K562 (cell line): ENCODE data around the gene OR1J1. TPM values are rescaled to one million over a fixed set of nuclear protein-coding genes. Genes with fewer than 3 reads are reported as not detected.

Experiments
- ATAC-seq: fragments of 200-7000 bp; cut with Tn5 transposase; 3 replicates; pipeline ENCODE4 v1.9.1; 2020; ENCODE audit warnings: moderate library complexity
- BruUV-seq: library from RNA; stranded (reverse); fragments of 400-500 nt; replicated peaks from 2 replicates; lab custom pipeline; 2021; lab: Mats Ljungman, UMichigan
- CTCF ChIA-PET: fragments of 300-600 bp; formaldehyde crosslinking; extraction: SDS; loops from one replicate; lab custom pipeline; 2021; ENCODE audit warnings: low intra/inter-chr PET ratio; lab: Yijun Ruan, JAX
- POLR2A ChIA-PET: fragments of 300-600, 350-650 bp; sonication (Branson Sonifier 250); formaldehyde crosslinking; extraction: SDS; loops from one replicate; lab custom pipeline; 2021; ENCODE audit warnings: antibody characterized with exemption, inconsistent platforms; lab: Yijun Ruan, JAX
- DNase-seq, 4 experiments: peaks; one replicate each; pipeline versions ENCODE4 v3.0.0 to v3.0.0-alpha.2; 2011 to 2018; ENCODE audit warnings: low spot score in 3 of 4, mixed read lengths in 3 of 4; ENCODE audit errors: extremely low read depth in 1 of 4
- FAIRE-seq: peaks from 2 replicates; lab custom pipeline; 2011; peaks lifted over from hg19 to GRCh38; lab: Jason Lieb, UNC
- H2AFZ ChIP-seq: 2 replicates; pipeline ENCODE4 v1.6.0; 2011; ENCODE audit warnings: low read depth, low read length, control low read depth, inconsistent platforms
- H3K27ac ChIP-seq: fragments of 200-600 bp; 3 replicates; pipeline ENCODE4 v1.8.0; 2011; ENCODE audit warnings: low read depth, mild to moderate bottlenecking, control low read depth, inconsistent platforms, low read length, moderate library complexity, mixed read lengths; ENCODE audit errors: extremely low read depth
- H3K27me3 ChIP-seq, 2 experiments: fragments of 300-600 bp in 1 of 2; 2 replicates in 1 of 2; 3 replicates in 1 of 2; pipeline versions ENCODE4 v1.6.0 to v1.8.0; 2011; ENCODE audit warnings: inconsistent platforms in 2 of 2, low read length in 2 of 2, mild to moderate bottlenecking in 1 of 2, mixed read lengths in 1 of 2, moderate library complexity in 1 of 2; ENCODE audit not compliant: control insufficient read depth in 2 of 2, insufficient read depth in 2 of 2
- H3K36me3 ChIP-seq: fragments of 300-600 bp; 3 replicates; pipeline ENCODE4 v1.8.0; 2011; ENCODE audit warnings: mild to moderate bottlenecking, low read length, inconsistent platforms; ENCODE audit not compliant: control insufficient read depth, insufficient read depth
- H3K4me1 ChIP-seq, 2 experiments: fragments of 200-600 bp in 1 of 2; replicated peaks in 1 of 2; 2 replicates in 1 of 2; 3 replicates in 1 of 2; pipeline versions ENCODE4 v1.5.1 to v1.8.0; 2011; ENCODE audit warnings: inconsistent platforms in 2 of 2, low read length in 2 of 2, mild to moderate bottlenecking in 1 of 2, mixed read lengths in 1 of 2, moderate library complexity in 1 of 2; ENCODE audit not compliant: control insufficient read depth in 2 of 2, insufficient read depth in 2 of 2
- H3K4me2 ChIP-seq: 2 replicates; pipeline ENCODE4 v1.6.1; 2011; ENCODE audit warnings: low read length, control low read depth, inconsistent platforms, mixed read lengths; ENCODE audit not compliant: insufficient read depth
- H3K4me3 ChIP-seq: fragments of 200-600 bp; sonication (generic), shearing (Covaris generic); 2 replicates; pipeline ENCODE4 v1.5.1; 2016; ENCODE audit warnings: control low read depth, inconsistent platforms
- H3K79me2 ChIP-seq: fragments of 200-600 bp; 3 replicates; pipeline ENCODE4 v1.8.0; 2011; ENCODE audit warnings: low read length, inconsistent platforms; ENCODE audit not compliant: control insufficient read depth, insufficient read depth
- H3K9ac ChIP-seq, 2 experiments: 2 replicates each; pipeline versions ENCODE4 v1.6.0 to v1.6.1; 2011; ENCODE audit warnings: low read depth in 2 of 2, low read length in 2 of 2, control low read depth in 1 of 2, inconsistent platforms in 1 of 2, mild to moderate bottlenecking in 1 of 2, mixed read lengths in 1 of 2; ENCODE audit not compliant: insufficient read depth in 1 of 2
- H3K9me1 ChIP-seq: one replicate; pipeline ENCODE4 v1.6.0; 2011; ENCODE audit warnings: inconsistent platforms, mild to moderate bottlenecking, low read length, moderate library complexity; ENCODE audit not compliant: control insufficient read depth, insufficient read depth
- H3K9me3 ChIP-seq: replicated peaks from 2 replicates; pipeline ENCODE4 v1.5.1; 2011; ENCODE audit warnings: low read depth, low read length, inconsistent platforms; ENCODE audit not compliant: control insufficient read depth, insufficient read depth
- H4K20me1 ChIP-seq: replicated peaks from 2 replicates; pipeline ENCODE4 v1.6.1; 2011; ENCODE audit warnings: low read length, inconsistent platforms, mixed read lengths; ENCODE audit not compliant: control insufficient read depth, insufficient read depth
- BRF1 ChIP-seq: IDR thresholded peaks from 3 replicates; pipeline ENCODE4 v1.6.1; 2011; ENCODE audit warnings: borderline replicate concordance, mild to moderate bottlenecking; ENCODE audit not compliant: insufficient read length; ENCODE audit errors: extremely low read depth
- NFATC3 ChIP-seq: fragments of 450-650 bp; IDR thresholded peaks from 2 replicates; pipeline ENCODE4 v1.6.1; 2017; ENCODE audit warnings: mild to moderate bottlenecking
- RAD21 ChIP-seq, 2 experiments: fragments of 250-450 bp in 1 of 2; fragments of 450-650 bp in 1 of 2; sonication (Bioruptor Pico) in 1 of 2; formaldehyde crosslinking in 1 of 2; IDR thresholded peaks in 1 of 2; conservative IDR thresholded peaks in 1 of 2; 2 replicates each; pipeline versions ENCODE4 v1.4.0 to v1.8.0; 2020 to 2022; ENCODE audit warnings: mild to moderate bottlenecking in 2 of 2, moderate library complexity in 1 of 2
- SP1 ChIP-seq: sonication (generic); formaldehyde crosslinking; IDR thresholded peaks from 2 replicates; pipeline ENCODE4 v1.8.1; 2022; ENCODE audit warnings: mild to moderate bottlenecking, missing genetic modification reagents
- ZBED1 ChIP-seq: IDR thresholded peaks from 2 replicates; pipeline ENCODE4 v1.6.1; 2014
- ZNF282 ChIP-seq: sonication (generic); formaldehyde crosslinking; IDR thresholded peaks from 2 replicates; pipeline ENCODE4 v1.8.1; 2023; ENCODE audit warnings: missing genetic modification reagents
- ZNF318 ChIP-seq, 2 experiments: fragments of 450-650 bp; IDR thresholded peaks; 2 replicates each; pipeline ENCODE4 v1.6.1; 2016; ENCODE audit warnings: mild to moderate bottlenecking in 2 of 2, borderline replicate concordance in 1 of 2, low read depth in 1 of 2, moderate library complexity in 1 of 2
- ZNF431 ChIP-seq: sonication (generic); formaldehyde crosslinking; IDR thresholded peaks from 2 replicates; pipeline ENCODE4 v1.8.0; 2022; ENCODE audit warnings: mild to moderate bottlenecking, missing genetic modification reagents
- WGBS: fragments of 100-300 bp; shearing (Covaris generic); methylation state at CpG from one replicate; pipeline ENCODE4 v1.1.6; 2016; ENCODE audit warnings: low coverage, mixed read lengths; ENCODE audit not compliant: insufficient coverage; ENCODE audit errors: missing lambda C conversion rate; 5-methylcytosine and 5-hydroxymethylcytosine counted together
- in situ Hi-C: fragments of 300-500 bp; cut with MboI; formaldehyde crosslinking; loops from 4 replicates; pipeline ENCODE4 v1.15.0; 2018; ENCODE audit warnings: inconsistent platforms, mixed read lengths
- intact Hi-C: fragments of 100-400 bp; cut with micrococcal nuclease; formaldehyde crosslinking; loops from 2 replicates; pipeline ENCODE4 v1.14.2; 2022
- polyA plus RNA-seq, 8 experiments: library from polyadenylated mRNA; depleted of rRNA in 4 of 8; stranded (reverse) in 5 of 8; unstranded in 3 of 8; fragments of >200 nt; fragmentation: Nextera tagmentation in 2 of 8; fragmentation: Illumina TruSeq in 1 of 8; extraction: Ambion mirVana in 2 of 8; extraction: Trizol in 1 of 8; gene quantifications; 2 replicates each; pipeline versions ENCODE4 v1.2.1 to v1.2.3, GENCODE V29; 2011 to 2014; ENCODE audit warnings: inconsistent platforms in 1 of 8, missing spikeins in 1 of 8
- total RNA-seq, 7 experiments: library from RNA; depleted of rRNA in 6 of 7; stranded (reverse); fragments of >200 nt in 6 of 7; fragmentation: Illumina TruSeq in 2 of 7; extraction: Trizol in 2 of 7; gene quantifications; 2 replicates each; pipeline versions ENCODE4 v1.2.1 to v1.2.3, GENCODE V29; 2011 to 2021; ENCODE audit warnings: low replicate concordance in 1 of 7
- TF ChIP-seq, protein P1 (sequence below): fragments of 450-650 bp; formaldehyde crosslinking; IDR thresholded peaks from 2 replicates; pipeline ENCODE4 v1.4.0; 2022; ENCODE audit warnings: missing genetic modification characterization

OR1J1 gene
- total and polyA plus RNA-seq, 9 of the 15 experiments (the other 6 are each of a cell fraction or from before 2014, with no cell fraction given) = not detected

DNA sequence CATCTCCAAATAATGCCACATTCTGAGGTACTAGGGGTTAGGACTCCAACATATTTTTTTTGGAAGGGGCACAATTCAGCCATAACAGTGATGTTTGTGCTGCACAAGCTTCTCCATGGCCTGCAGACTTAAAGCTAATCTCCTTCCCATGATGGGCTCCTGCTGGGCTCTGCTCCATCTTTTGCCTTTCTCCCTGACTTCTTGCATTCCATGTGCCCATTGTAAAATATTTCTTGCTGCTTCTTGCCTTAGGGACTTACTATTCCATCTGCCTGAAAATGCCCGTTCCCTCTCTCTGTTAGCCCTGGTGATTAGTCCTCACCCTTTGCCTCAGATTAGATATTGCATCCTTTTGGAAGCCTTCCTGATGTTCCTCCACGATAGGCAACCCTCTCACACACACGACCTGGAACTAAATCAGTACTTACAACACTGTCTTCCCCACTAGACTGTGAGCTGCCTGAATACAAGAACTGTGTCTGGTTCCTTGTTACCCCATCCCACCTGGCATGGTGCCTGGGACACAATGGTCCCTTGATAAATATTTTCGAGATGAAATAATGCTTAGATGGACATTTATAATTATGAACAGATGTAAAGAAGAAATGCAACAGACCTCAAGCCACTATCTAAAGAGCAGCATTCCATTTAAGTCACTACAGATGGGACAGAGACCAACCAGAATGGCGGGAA lies 33.5 kb downstream of the OR1J1 start:
- no peak for FAIRE-seq
- no peak for DNase-seq
- in situ Hi-C loops = loop anchor here (10.0 kb wide), 1 partner anchor 69 kb away; the partner anchor contains the start of gene PTGS1
- H3K79me2 ChIP-seq = no peaks in the 10 kb centered on the region
- BruUV-seq = no TSS peak
- H3K27ac ChIP-seq = no peak overlapping the region
- 10% methylated on average over 5 of the region's 5 CpGs for WGBS
- no peaks in the 10 kb centered on the region for H3K9me1 ChIP-seq
- no peak overlapping the region for H3K9ac ChIP-seq
- no peak overlapping the region for H2AFZ ChIP-seq
- H3K4me3 ChIP-seq = no peak overlapping the region
- CTCF ChIA-PET = no interaction called here
- peaks cover 25% of the 10 kb centered on the region for H3K9me3 ChIP-seq
- H3K4me2 ChIP-seq = no peak overlapping the region
- H4K20me1 ChIP-seq = no peaks in the 10 kb centered on the region
- H3K36me3 ChIP-seq = no peaks in the 10 kb centered on the region
- ATAC-seq = no peak
- H3K27me3 ChIP-seq = no peaks in the 10 kb centered on the region
- POLR2A ChIA-PET = no interaction called here
- peaks cover 7 to 10% of the 10 kb centered on the region in 2 experiments; a peak in 3 of 5 replicates for H3K4me1 ChIP-seq
- intact Hi-C loops = no loop called here
- no peak for TF ChIP-seq ZBED1
- TF ChIP-seq RAD21 (CRISPR knock-in tag; conservative IDR thresholded peaks at IDR 0.05 in 1 of 2, IDR thresholded peaks at IDR 0.05 in 1 of 2) = no peak
- no peak for TF ChIP-seq ZNF318 (IDR thresholded peaks at IDR 0.05; ENCODE audit: borderline replicate concordance in 1 of 2, low read depth in 1 of 2)
- TF ChIP-seq BRF1 = no peak
- TF ChIP-seq ZNF282 = no peak
- no peak for TF ChIP-seq NFATC3
- TF ChIP-seq, protein P1, sequence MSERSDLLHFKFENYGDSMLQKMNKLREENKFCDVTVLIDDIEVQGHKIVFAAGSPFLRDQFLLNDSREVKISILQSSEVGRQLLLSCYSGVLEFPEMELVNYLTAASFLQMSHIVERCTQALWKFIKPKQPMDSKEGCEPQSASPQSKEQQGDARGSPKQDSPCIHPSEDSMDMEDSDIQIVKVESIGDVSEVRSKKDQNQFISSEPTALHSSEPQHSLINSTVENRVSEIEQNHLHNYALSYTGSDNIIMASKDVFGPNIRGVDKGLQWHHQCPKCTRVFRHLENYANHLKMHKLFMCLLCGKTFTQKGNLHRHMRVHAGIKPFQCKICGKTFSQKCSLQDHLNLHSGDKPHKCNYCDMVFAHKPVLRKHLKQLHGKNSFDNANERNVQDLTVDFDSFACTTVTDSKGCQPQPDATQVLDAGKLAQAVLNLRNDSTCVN (CRISPR knock-in tag) = no peak
- TF ChIP-seq ZNF431 (CRISPR knock-in tag) = no peak
- no peak for TF ChIP-seq SP1 (CRISPR knock-in tag)
